Keratinocyte (primary cell): ENCODE data around the gene LCT. TPM values are rescaled to one million over a fixed set of nuclear protein-coding genes. Genes with fewer than 3 reads are reported as not detected.

Source experiments
- DNase-seq: peaks from one replicate; pipeline ENCODE4 v3.0.0-alpha.2; 2011; ENCODE audit warnings: low read depth, missing footprints, low spot score
- FAIRE-seq: peaks from 2 replicates; lab custom pipeline; 2011; peaks lifted over from hg19 to GRCh38; lab: Jason Lieb, UNC
- H2AFZ ChIP-seq: 2 replicates; pipeline ENCODE4 v1.6.0; 2012; ENCODE audit warnings: low read length, control low read depth, inconsistent platforms; ENCODE audit not compliant: control insufficient read depth
- H3K27ac ChIP-seq: 2 replicates; pipeline ENCODE4 v1.5.1; 2011; ENCODE audit warnings: low read length; ENCODE audit not compliant: control insufficient read depth, insufficient read depth
- H3K27me3 ChIP-seq: 3 replicates; pipeline ENCODE4 v1.6.0; 2011; ENCODE audit warnings: low read length; ENCODE audit not compliant: control insufficient read depth, insufficient read depth; ENCODE audit errors: extremely low read depth
- H3K36me3 ChIP-seq, 2 experiments: 2 replicates in 1 of 2; 3 replicates in 1 of 2; pipeline ENCODE4 v1.5.1; 2011; ENCODE audit warnings: low read length in 2 of 2, mild to moderate bottlenecking in 1 of 2; ENCODE audit not compliant: control insufficient read depth in 2 of 2, insufficient read depth in 2 of 2; ENCODE audit errors: extremely low read depth in 1 of 2
- H3K4me1 ChIP-seq: 3 replicates; pipeline ENCODE4 v1.5.1; 2011; ENCODE audit warnings: low read length; ENCODE audit not compliant: control insufficient read depth, insufficient read depth; ENCODE audit errors: extremely low read depth
- H3K4me2 ChIP-seq: 3 replicates; pipeline ENCODE4 v1.6.0; 2011; ENCODE audit warnings: low read depth, low read length; ENCODE audit not compliant: control insufficient read depth, insufficient read depth; ENCODE audit errors: extremely low read depth
- H3K4me3 ChIP-seq, 3 experiments: fragments of 200-600 bp in 1 of 3; sonication (generic) in 1 of 3; 2 replicates in 2 of 3; 3 replicates in 1 of 3; pipeline ENCODE4 v1.5.1; 2011 to 2016; ENCODE audit warnings: low read length in 3 of 3, mild to moderate bottlenecking in 3 of 3, control low read depth in 2 of 3, inconsistent platforms in 1 of 3, low read depth in 1 of 3, mixed read lengths in 1 of 3, mixed run types in 1 of 3, moderate library complexity in 1 of 3; ENCODE audit not compliant: control insufficient read depth in 2 of 3, insufficient read depth in 2 of 3; ENCODE audit errors: extremely low read depth in 1 of 3
- H3K79me2 ChIP-seq: 2 replicates; pipeline ENCODE4 v1.6.0; 2012; ENCODE audit warnings: low read length; ENCODE audit not compliant: control insufficient read depth, insufficient read depth
- H3K9ac ChIP-seq: 3 replicates; pipeline ENCODE4 v1.6.0; 2011; ENCODE audit warnings: low read length; ENCODE audit not compliant: control insufficient read depth, insufficient read depth; ENCODE audit errors: extremely low read depth
- H3K9me1 ChIP-seq: 3 replicates; pipeline ENCODE4 v1.6.0; 2011; ENCODE audit warnings: low read length; ENCODE audit not compliant: control insufficient read depth, insufficient read depth; ENCODE audit errors: extremely low read depth
- H3K9me3 ChIP-seq: 2 replicates; pipeline ENCODE4 v1.5.1; 2012; ENCODE audit warnings: low read depth, low read length; ENCODE audit not compliant: control insufficient read depth
- H4K20me1 ChIP-seq: 3 replicates; pipeline ENCODE4 v1.6.0; 2011; ENCODE audit warnings: low read length; ENCODE audit not compliant: control insufficient read depth, insufficient read depth; ENCODE audit errors: extremely low read depth
- CTCF ChIP-seq, 3 experiments: IDR thresholded peaks in 1 of 3; conservative IDR thresholded peaks in 1 of 3; optimal IDR thresholded peaks in 1 of 3; 2 replicates in 2 of 3; 3 replicates in 1 of 3; pipeline versions ENCODE3 to v1.5.1; 2011; ENCODE audit warnings: low read length in 3 of 3, mild to moderate bottlenecking in 3 of 3, moderate library complexity in 2 of 3, control low read depth in 1 of 3, inconsistent platforms in 1 of 3; ENCODE audit not compliant: insufficient read depth in 2 of 3; ENCODE audit errors: extremely low read depth in 1 of 3
- EZH2 ChIP-seq: IDR thresholded peaks from one replicate; pipeline ENCODE4 v1.6.1; 2012; ENCODE audit warnings: inconsistent platforms, mild to moderate bottlenecking, low read length, moderate library complexity
- dilution Hi-C: fragments of 300-500 bp; cut with MboI; formaldehyde crosslinking; loops from one replicate; pipeline ENCODE4 v1.7.0; 2020; ENCODE audit warnings: low sequenced_read_pairs; ENCODE audit not compliant: extremely low pct_ligation_motif_present
- polyA plus RNA-seq, 5 experiments: library from polyadenylated mRNA; depleted of rRNA in 3 of 5; stranded (reverse) in 3 of 5; stranded (forward) in 1 of 5; unstranded in 1 of 5; fragments of >200 nt; gene quantifications; 1 replicate in 1 of 5; 2 replicates in 3 of 5; 3 replicates in 1 of 5; pipeline versions ENCODE4 v1.2.1 to v1.2.3, GENCODE V29; 2011 to 2012; ENCODE audit warnings: missing spikeins in 2 of 5, low read depth in 1 of 5, low replicate concordance in 1 of 5

LCT gene
- polyA plus RNA-seq, 1 donor (not counting 4 experiments of a cell fraction or from before 2014, with no cell fraction given), result 0.01 TPM

GRCh38 chr2:135862718-135863117 is 25.7 kb upstream of the LCT start:
- H3K9me1 ChIP-seq, result no peaks in the 10 kb centered on the region
- dilution Hi-C loops, result no loop called here
- no peak overlapping the region for H3K9ac ChIP-seq
- H3K9me3 ChIP-seq, result no peaks in the 10 kb centered on the region
- no peak overlapping the region for H2AFZ ChIP-seq
- no peaks in the 10 kb centered on the region for H3K79me2 ChIP-seq
- FAIRE-seq (no peak), DNase-seq (no peak)
- H3K4me2 ChIP-seq, result no peak overlapping the region
- H3K27ac ChIP-seq, result no peak overlapping the region
- TF ChIP-seq EZH2, result no peak
- TF ChIP-seq CTCF (optimal IDR thresholded peaks at IDR 0.05 in 1 of 3, IDR thresholded peaks at IDR 0.05 in 1 of 3, conservative IDR thresholded peaks at IDR 0.05 in 1 of 3; ENCODE audit: extremely low read depth in 1 of 3, insufficient read depth in 2 of 3, low read length in 3 of 3), result no peak
- H3K27me3 ChIP-seq, result no peaks in the 10 kb centered on the region
- H3K4me3 ChIP-seq, result no peak overlapping the region
- H3K4me1 ChIP-seq, result no peaks in the 10 kb centered on the region
- no peaks in the 10 kb centered on the region for H4K20me1 ChIP-seq
- peaks cover 1 to 16% of the 10 kb centered on the region in 2 experiments for H3K36me3 ChIP-seq

GRCh38 chr2:135853401-135853800 is 16.4 kb upstream of the LCT start:
- TF ChIP-seq CTCF (optimal IDR thresholded peaks at IDR 0.05 in 1 of 3, IDR thresholded peaks at IDR 0.05 in 1 of 3, conservative IDR thresholded peaks at IDR 0.05 in 1 of 3; ENCODE audit: extremely low read depth in 1 of 3, insufficient read depth in 2 of 3, low read length in 3 of 3), result no peak
- no peak for TF ChIP-seq EZH2
- Histone ChIP-seq H3K36me3 (peaks cover 2 to 10% of the 10 kb centered on the region in 2 experiments), H3K27ac (no peak overlapping the region), H3K27me3 (no peaks in the 10 kb centered on the region), H3K9me1 (no peaks in the 10 kb centered on the region), H3K9ac (no peak overlapping the region), H3K4me3 (no peak overlapping the region), H3K4me2 (no peak overlapping the region), H4K20me1 (no peaks in the 10 kb centered on the region), H3K9me3 (no peaks in the 10 kb centered on the region), H2AFZ (no peak overlapping the region), H3K4me1 (no peaks in the 10 kb centered on the region), H3K79me2 (no peaks in the 10 kb centered on the region)
- dilution Hi-C loops, result no loop called here
- FAIRE-seq, result no peak
- DNase-seq, result no peak
